DMS53 (cell line): ENCODE results near the gene ID2.

ENCODE experiments used
- DNase-seq: peaks from one replicate; lab custom pipeline; 2025; lab: John Stamatoyannopoulos, UW

ID2 gene

GRCh38 chr2:8669157-8669817 is 12.6 kb upstream of the ID2 start:
- DNase-seq: no peak

DNA sequence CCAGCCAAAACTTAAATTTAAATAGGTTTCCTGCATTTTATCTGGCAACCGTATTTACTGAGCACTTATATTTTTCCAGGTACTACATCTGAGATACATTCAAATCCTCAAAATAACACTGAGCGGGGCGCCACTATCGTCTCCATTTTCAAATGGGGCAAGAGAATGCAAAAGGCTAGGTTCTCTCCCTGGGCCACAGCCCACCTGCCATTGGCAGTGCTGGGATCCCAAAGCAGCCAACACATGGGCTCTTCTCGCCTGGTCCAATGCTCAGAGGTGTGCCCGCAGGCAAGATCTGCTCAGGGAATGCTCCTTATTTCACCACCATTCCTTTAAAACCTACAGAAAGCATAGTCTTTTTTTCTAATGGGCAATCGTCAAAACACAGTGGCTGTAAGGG is 11.3 kb upstream of the ID2 start:
- no peak for DNase-seq

DNA sequence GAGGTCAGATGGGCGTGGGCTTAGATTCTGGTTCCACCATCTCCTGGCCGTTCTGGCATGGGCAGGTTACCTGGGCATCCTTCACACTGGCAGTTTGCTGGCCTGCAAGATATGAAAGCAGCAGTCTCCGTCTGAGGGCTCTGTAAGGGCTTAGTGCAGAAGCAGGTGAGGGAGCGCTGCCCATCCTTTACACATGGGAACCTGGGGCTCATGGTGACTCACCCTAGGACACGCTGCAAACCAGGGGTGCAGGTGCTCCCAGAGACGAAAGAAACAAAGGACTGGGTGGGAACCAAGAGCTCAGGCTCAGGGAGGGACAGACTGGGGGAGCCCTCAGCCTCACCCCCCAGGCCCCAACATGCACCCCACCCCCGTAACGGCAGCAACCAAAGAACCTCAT is 10.7 kb upstream of the ID2 start:
- no peak for DNase-seq

GRCh38 chr2:8671802-8672201 is 10.1 kb upstream of the ID2 start:
- no peak for DNase-seq

- no peak for DNase-seq
Measured at GRCh38 chr2:8672940-8673339, 8.9 kb upstream of the ID2 start.

DNA sequence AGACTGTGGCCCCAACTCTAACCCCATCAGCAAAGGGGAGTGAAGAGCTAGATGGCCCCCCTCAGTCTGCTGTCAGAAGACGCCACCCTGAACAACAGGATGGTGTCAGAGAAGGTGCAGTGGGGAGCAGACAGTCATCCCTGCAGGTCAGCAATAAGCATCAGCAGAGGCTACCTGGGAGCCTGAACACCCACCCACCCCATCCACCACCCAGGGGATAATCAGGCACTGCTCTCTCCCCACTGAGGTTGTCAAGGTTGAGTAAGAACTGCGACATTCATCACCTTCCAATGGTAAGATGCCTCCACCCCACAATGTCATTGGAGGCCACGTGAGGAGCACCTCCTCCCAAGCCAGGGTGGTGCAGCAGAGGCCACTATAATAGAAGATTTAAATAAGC is 8.5 kb upstream of the ID2 start:
- DNase-seq: no peak

GRCh38 chr2:8674420-8675009 is 7.3 kb upstream of the ID2 start:
- DNase-seq: peak; percentile 11

DNA sequence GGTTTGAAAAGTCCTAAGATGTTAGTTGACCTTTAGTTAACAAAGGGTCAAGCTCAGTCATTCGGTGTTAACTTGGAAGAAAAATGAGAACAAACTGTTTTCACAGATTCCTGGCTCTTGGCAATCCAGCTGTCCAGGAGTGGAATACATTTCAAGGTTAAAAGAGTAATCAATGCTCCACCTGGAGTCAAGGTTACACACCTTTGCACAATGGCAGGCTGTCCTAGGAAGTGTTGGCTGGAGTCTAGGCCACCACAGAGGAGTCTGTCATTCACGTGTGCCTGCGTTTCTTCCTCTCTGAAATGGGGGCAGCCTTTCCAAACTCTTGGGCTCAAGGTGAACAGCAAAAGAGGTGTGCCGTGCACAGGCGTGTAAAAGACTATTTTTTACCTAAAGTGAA is 6.3 kb upstream of the ID2 start:
- peak; percentile 17 for DNase-seq

- peak; percentile 82 for DNase-seq
Measured at GRCh38 chr2:8676191-8676920, 5.5 kb upstream of the ID2 start.

DNA sequence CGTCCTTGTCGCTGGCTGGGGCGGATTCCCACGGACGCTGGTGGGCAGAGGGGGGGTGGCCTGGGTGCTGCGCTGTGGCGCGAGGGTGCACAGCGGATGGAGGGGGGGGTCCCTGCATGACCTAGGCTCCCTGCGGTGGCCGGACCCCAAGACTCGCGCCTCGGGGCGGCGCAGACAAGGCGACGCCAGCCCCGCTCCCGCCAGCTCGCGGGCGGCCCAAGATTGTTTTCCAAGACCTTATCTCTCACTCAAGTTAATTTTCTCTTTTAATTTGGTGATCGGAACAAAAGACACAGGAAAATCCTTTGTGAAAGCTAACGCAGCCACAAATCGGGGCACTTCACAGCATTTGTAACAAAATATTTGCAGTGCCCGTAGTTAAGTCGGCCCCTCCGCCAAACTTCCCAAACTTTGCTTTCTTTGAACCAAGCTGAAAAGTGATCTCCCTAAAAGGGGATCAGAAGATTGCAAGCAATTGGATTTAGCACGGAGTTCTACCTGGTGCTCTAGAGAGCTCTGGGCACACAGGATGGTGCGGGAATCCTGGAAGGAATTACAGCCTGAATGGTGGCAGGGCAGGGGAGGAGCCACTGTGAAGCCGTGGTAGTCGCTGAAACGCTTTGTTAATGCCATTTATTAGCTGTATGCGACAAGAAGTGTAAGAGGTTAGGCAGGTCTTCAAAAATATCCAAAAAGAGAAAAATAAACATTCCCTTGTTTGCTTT is 4.8 kb upstream of the ID2 start:
- DNase-seq: peak; percentile 80

DNA sequence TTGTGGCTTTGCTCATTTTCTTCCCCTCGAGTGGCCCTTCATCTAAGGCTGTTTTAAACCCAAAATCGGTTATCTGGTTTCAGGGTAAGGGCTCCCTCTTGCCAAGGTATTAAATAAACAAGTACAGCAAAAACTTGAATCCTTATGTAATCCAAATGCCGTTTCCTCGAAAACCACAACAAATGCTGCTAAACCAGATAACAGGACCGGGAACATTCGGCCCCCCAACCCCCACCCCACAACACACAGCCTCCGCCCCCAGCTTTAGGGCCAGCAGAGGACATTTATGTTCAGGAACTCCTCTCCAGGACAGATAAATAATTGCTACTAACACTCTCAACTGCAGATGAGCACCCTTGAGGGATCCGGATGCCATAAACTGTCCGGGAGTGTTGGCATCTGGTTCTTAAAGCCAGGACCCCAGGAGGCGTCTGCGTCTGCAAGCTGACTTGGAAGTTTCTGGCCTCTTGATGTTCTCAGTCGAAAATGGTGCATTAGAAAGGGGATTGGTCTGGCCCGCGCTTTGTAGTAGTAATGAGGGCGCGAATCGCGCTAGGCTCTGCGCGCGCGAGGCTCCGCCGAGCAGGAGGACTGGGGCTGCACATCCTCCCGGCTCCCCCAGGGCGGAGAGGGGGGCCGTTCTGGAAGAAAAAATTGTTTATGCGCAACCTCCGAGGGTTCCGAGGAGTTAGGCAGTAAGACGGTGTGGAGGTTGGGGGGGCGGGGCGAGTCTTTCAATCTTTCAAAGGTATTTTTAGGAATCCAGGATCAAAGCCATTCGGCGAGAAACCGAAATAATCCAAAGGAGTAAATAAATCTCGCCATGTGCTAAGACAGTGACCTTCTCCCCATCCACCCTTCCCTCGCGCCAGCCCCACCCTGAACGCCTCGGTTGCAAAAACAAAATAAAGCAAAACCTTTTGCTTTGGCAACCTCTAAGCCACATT is 3.9 kb upstream of the ID2 start:
- peak; percentile 88 for DNase-seq

DNA sequence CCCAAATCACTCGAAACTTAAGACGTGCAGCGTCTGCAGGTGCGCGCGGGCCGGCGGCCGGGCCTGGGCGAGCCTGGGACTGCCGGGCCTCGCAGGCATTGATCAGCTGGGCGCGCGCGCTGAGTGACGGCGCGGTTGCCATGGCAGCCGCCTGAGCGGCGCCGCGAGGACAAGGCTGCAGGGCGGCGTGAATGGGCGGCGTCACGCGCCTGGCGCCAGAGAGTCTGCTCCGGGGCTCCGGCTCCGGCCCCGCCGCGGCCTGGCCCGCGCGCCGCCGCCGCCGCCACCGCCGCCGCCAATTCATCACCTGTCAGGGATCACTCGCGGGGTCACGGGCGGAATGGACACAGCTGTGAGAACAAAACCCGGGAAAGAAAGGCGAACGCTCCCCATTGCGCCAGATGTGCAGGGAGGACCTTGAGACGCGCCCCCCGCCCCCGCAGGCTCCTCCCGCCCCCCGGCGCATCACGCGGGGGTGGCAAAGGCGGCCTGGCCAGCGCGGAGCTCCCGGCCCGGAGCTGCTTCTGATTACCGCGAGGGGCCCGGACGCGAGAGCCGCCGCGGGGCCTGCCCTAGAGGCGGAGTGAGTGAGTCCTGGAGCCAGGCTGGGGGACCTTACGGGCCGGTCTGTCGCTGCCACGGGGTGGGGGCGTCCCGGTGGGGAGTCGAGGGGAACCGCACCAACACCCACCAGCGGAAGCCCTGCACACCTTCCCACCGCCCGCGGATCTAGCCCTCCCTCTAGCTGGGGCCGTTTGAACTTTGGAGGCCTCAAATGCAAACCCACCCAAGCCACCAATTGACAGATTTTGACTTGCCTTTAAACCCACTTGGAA is 2.9 kb upstream of the ID2 start:
- DNase-seq: peak; percentile 96

GRCh38 chr2:8679567-8679826 is 2.4 kb upstream of the ID2 start:
- DNase-seq: no peak

DNA sequence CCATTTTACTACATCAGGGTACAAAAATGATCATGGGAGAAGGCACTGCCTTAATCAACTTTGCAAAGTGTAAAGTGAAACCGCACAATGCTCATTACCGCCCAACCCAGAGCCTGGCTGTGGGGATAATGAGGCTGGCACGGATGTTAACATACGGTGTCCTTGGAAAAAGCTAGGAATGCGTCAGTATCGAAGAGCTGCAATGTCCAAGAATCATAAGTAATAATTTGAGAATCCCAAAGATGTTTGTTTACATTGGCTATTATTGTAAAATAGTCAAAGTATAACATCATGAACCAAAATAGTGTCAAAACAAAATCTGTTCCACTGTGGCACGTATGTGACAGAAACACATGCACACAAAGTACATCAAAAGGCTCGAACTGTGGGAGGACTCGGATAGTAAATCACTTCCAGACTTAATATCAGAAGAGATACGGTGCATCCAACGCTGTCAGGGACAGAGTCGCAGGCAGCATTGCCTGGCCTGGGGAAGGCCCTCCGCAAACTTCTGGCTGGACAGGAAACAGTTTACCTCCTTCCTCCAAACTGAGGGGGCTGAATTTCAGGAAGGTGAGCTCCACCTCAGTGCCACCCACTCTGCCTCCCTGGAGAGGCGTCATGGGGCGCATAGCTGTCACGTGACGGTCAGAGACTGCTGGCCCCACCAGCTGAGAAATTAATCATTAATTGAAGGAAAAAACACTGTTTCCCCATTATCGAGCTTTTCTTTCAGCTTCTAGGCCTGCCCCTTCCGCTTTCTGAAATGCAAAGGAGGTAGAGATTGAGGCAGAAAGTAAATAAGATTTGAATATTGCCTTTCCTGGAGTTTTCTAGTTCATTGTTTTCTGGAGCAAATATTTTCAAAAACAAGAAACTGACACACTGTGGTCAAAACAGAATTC is 1.8 kb upstream of the ID2 start:
- peak; percentile 97 for DNase-seq

DNA sequence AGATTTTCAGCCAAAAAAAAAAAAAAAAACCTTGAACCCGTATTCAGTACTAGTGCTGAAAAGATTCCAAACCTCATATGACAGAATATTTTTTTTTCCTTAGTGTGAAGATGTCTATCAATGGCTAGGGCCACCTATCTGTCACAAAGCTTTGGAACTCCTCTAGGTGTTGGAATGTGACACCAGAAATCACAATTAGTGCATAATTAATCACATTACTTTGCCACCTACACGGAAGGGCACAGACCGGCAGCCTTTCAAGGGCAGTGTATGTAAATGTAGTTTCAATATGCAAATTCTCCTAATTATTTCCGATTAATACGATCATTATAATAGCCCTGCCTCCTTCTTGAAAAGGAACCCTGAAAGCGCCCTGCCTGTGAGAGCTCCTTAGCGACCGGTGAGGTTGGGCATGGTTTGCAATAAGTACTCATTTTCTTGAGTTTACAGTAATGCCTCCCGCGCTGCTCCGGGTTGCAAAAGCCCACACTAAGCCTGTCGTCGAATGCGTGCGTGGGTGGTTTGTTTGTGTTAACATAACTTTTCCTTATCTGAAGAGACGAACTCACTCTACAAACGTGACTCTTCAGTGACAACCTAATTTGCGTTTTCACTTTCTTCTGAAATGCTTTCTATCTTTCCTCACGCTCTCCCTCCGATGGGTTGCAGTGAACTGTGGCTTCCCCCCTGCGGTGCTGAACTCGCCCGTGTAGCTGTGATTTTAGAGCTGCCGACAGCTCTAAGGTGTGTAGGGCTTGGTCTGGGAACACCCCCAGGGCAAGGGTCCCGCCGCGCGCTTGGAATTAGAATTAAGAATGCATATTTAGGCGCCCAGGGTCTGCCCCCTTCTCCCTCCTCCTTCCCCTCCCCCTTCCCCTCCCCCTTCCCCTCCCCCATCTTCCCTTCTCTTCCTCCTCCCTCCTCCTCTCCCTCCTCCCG is 765 bp upstream of the ID2 start:
- peak; percentile 86 for DNase-seq

GRCh38 chr2:8682719-8683667 is 1.1 kb downstream of the ID2 start:
- DNase-seq: peak; percentile 64

- no peak for DNase-seq
Measured at GRCh38 chr2:8684540-8684877, 2.7 kb downstream of the ID2 start.
